GM23248 (cell line): ENCODE measurements around the gene CAPS. TPM values are rescaled to one million over a fixed set of nuclear protein-coding genes. Genes with fewer than 3 reads are reported as not detected.

Experiments used
- DNase-seq: peaks from one replicate; pipeline ENCODE4 v3.0.0-alpha.2; 2015
- H2AFZ ChIP-seq: fragments of 200-600 bp; sonication (generic); 2 replicates; pipeline ENCODE4 v1.6.1; 2016; ENCODE audit warnings: antibody characterized with exemption
- H3F3A ChIP-seq: fragments of 200-600 bp; sonication (generic); 2 replicates; pipeline ENCODE4 v1.6.1; 2016; ENCODE audit warnings: mild to moderate bottlenecking, antibody characterized with exemption, mixed run types; ENCODE audit not compliant: insufficient read depth
- H3K27ac ChIP-seq: fragments of 200-600 bp; sonication (generic); 2 replicates; pipeline ENCODE4 v1.5.1; 2016; ENCODE audit warnings: mild to moderate bottlenecking
- H3K27me3 ChIP-seq: fragments of 200-600 bp; sonication (generic); replicated peaks from 2 replicates; pipeline ENCODE4 v1.6.1; 2016; ENCODE audit warnings: mild to moderate bottlenecking; ENCODE audit not compliant: insufficient read depth
- H3K36me3 ChIP-seq: fragments of 200-600 bp; sonication (generic); 2 replicates; pipeline ENCODE4 v1.6.1; 2016; ENCODE audit warnings: low read depth, mild to moderate bottlenecking
- H3K4me1 ChIP-seq: fragments of 200-600 bp; sonication (generic); 2 replicates; pipeline ENCODE4 v1.6.1; 2016; ENCODE audit warnings: mild to moderate bottlenecking; ENCODE audit not compliant: insufficient read depth
- H3K4me2 ChIP-seq: fragments of 200-600 bp; sonication (generic); one replicate; pipeline ENCODE4 v1.6.1; 2016; ENCODE audit warnings: mild to moderate bottlenecking; ENCODE audit not compliant: unreplicated experiment
- H3K4me3 ChIP-seq: fragments of 200-600 bp; sonication (generic); 2 replicates; pipeline ENCODE4 v1.5.1; 2016; ENCODE audit warnings: mild to moderate bottlenecking
- H3K79me2 ChIP-seq: fragments of 200-600 bp; sonication (generic); 2 replicates; pipeline ENCODE4 v1.6.1; 2016; ENCODE audit warnings: mild to moderate bottlenecking; ENCODE audit not compliant: insufficient read depth
- H3K9ac ChIP-seq: fragments of 200-600 bp; sonication (generic); 2 replicates; pipeline ENCODE4 v1.6.1; 2016; ENCODE audit warnings: mild to moderate bottlenecking
- H3K9me2 ChIP-seq: fragments of 200-600 bp; sonication (generic); 2 replicates; pipeline ENCODE4 v1.6.1; 2016; ENCODE audit warnings: mixed run types, mild to moderate bottlenecking, moderate library complexity; ENCODE audit not compliant: insufficient read depth
- H3K9me3 ChIP-seq: fragments of 200-600 bp; sonication (generic); one replicate; pipeline ENCODE4 v1.6.1; 2017; ENCODE audit warnings: low read depth
- H4K20me1 ChIP-seq: fragments of 200-600 bp; sonication (generic); 2 replicates; pipeline ENCODE4 v1.6.0; 2016; ENCODE audit not compliant: insufficient read depth
- EZH2 ChIP-seq: fragments of 200-600 bp; sonication (generic); IDR thresholded peaks from 2 replicates; pipeline ENCODE4 v1.6.1; 2018; ENCODE audit warnings: antibody characterized with exemption, mild to moderate bottlenecking; ENCODE audit not compliant: insufficient read depth, poor library complexity, severe bottlenecking
- EZH2phosphoT487 ChIP-seq: fragments of 200-600 bp; sonication (generic); IDR thresholded peaks from 2 replicates; pipeline ENCODE4 v1.6.1; 2018; ENCODE audit warnings: antibody characterized with exemption, moderate library complexity, mild to moderate bottlenecking, low read depth; ENCODE audit not compliant: insufficient read depth
- WGBS, 2 experiments: methylation state at CpG; one replicate each; pipeline ENCODE4 v1.1.6; 2015 to 2017; ENCODE audit warnings: low lambda C conversion rate in 2 of 2, low coverage in 1 of 2; ENCODE audit errors: missing lambda C conversion rate in 2 of 2; 5-methylcytosine and 5-hydroxymethylcytosine counted together
- in situ Hi-C: fragments of 300-500 bp; cut with MboI; formaldehyde crosslinking; loops from 2 replicates; pipeline ENCODE4 v1.15.0; 2020
- polyA plus RNA-seq: library from polyadenylated mRNA; unstranded; fragments of >200 nt; fragmentation: Nextera tagmentation; extraction: Ambion mirVana; gene quantifications from 2 replicates; pipeline ENCODE4 v1.2.1, GENCODE V29; 2016
- total RNA-seq: library from RNA; depleted of rRNA; stranded (reverse); fragments of >200 nt; shearing (Covaris generic); gene quantifications from 2 replicates; pipeline ENCODE4 v1.2.3, GENCODE V29; 2014; rRNA removed

Gene CAPS
- total and polyA plus RNA-seq, 2 experiments from 2014 or later: 6.7 to 16.1 TPM

DNA sequence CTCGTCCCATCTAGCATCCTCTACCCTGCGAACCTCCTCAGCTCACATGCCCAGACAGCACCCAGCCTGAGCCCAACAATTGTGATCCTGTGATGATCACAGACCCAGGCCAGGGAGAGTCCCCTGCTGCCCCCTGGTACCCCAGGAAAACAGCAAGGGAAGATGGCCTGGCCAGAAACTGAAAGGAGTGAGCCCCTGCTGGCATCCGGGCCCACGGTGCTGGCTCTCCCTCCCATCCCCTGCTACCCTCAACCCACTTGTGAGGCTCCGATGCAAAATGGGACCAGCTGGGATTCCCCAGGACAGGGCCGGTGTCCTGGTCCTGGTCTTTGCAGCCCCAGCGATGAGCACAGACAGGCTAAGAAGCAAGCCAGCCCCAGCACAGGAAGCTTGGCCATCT lies 49.8 kb downstream of the CAPS start:
- no peaks in the 10 kb centered on the region for H3K9me2 ChIP-seq
- in situ Hi-C loops: no loop called here
- TF ChIP-seq EZH2 (no peak), EZH2phosphoT487 (no peak)
- H3K4me2 ChIP-seq: no peak overlapping the region
- 95 to 96% methylated on average over 6 to 7 of the region's 7 CpGs for WGBS, 2 experiments
- peaks cover 42% of the 10 kb centered on the region for H3K4me1 ChIP-seq
- peaks cover 23% of the 10 kb centered on the region for H3F3A ChIP-seq
- H3K9me3 ChIP-seq: no peaks in the 10 kb centered on the region
- H4K20me1 ChIP-seq: peaks cover 4% of the 10 kb centered on the region; the same call in 1 of the 2 replicates
- H3K27me3 ChIP-seq: no peaks in the 10 kb centered on the region
- no peaks in the 10 kb centered on the region for H3K36me3 ChIP-seq
- no peak overlapping the region for H2AFZ ChIP-seq
- H3K27ac ChIP-seq: no peak overlapping the region
- no peak for DNase-seq
- H3K79me2 ChIP-seq: peaks cover 100% of the 10 kb centered on the region
- H3K4me3 ChIP-seq: no peak overlapping the region
- no peak overlapping the region for H3K9ac ChIP-seq

DNA sequence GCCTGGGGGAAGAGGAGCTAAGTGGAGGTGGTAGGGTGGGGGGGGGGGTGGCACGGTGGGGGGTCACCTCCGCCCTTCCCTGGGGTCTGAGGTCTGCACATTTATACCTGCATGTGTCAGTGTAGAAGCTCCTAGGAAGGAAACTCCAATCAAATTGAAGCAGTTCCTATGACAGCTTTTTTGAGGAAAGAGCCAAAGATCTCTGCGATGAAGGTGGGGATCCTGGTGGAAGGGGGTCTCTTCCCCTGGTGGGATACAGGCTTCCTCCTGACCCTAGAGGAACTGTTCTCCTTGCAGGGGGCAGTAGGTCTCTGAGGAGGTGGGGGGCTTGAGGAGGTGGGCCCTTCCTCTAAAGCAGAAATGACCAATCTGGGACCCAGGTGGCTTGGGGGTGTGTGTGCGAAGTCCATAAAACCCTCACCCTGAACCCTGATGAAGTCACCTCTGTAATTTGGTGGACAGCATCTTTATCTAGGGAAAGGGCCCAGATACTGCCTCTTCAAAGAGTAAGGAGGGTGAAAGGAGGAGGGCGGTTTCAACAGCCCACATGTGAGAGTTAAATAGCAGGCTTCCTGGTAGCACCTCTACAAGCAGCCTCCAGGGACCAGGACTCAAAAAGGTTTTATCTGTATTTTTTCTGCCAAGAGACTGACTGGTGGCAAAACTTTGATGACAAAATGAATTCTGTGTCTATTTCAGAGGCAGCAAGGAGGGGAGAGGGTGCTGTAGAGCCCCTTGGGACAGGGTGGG lies 50.9 kb downstream of the CAPS start:
- Histone ChIP-seq H3F3A (peaks cover 27% of the 10 kb centered on the region), H3K79me2 (peaks cover 100% of the 10 kb centered on the region), H3K9me3 (no peaks in the 10 kb centered on the region), H3K4me2 (no peak overlapping the region), H3K9ac (no peak overlapping the region), H3K36me3 (no peaks in the 10 kb centered on the region), H3K4me3 (no peak overlapping the region), H3K4me1 (peaks cover 42% of the 10 kb centered on the region), H2AFZ (no peak overlapping the region), H3K27ac (no peak overlapping the region), H3K27me3 (no peaks in the 10 kb centered on the region), H3K9me2 (no peaks in the 10 kb centered on the region), H4K20me1 (0 out of 2 replicates have a peak, but pooled peaks cover 4% of the 10 kb centered on the region)
- in situ Hi-C loops: no loop called here
- WGBS, 2 experiments: 92 to 95% methylated on average over 3 to 5 of the region's 5 CpGs
- no peak for TF ChIP-seq EZH2
- no peak for TF ChIP-seq EZH2phosphoT487
- DNase-seq: no peak

Other genes with a start within 250 kb of the CAPS start
- 39.8 and 44.5 TPM in 2 replicates for gene MICOS13, start 233.7 kb upstream of the CAPS start, total RNA-seq
- gene MICOS13, start 233.7 kb upstream of the CAPS start, polyA plus RNA-seq: 147 and 157 TPM in 2 replicates
- 23.8 and 30.7 TPM in 2 replicates for gene HSD11B1L, start 233.2 kb upstream of the CAPS start, total RNA-seq
- gene HSD11B1L, start 233.2 kb upstream of the CAPS start, polyA plus RNA-seq: 10.9 and 13.4 TPM in 2 replicates
- 503 and 678 TPM in 2 replicates for gene RPL36, start 224.0 kb upstream of the CAPS start, total RNA-seq
- gene RPL36, start 224.0 kb upstream of the CAPS start, polyA plus RNA-seq: 1,118 and 1,128 TPM in 2 replicates
- 119 and 123 TPM in 2 replicates for gene LONP1, start 194.1 kb upstream of the CAPS start, total RNA-seq
- 73.7 and 77.5 TPM in 2 replicates for gene LONP1, start 194.1 kb upstream of the CAPS start, polyA plus RNA-seq
- 0.22 TPM in 1 of 2 replicates, not detected in the other for gene CATSPERD, start 193.6 kb upstream of the CAPS start, total RNA-seq
- gene CATSPERD, start 193.6 kb upstream of the CAPS start, polyA plus RNA-seq: not detected in 2 replicates
- gene PRR22, start 129.5 kb upstream of the CAPS start, total RNA-seq: 0.25 TPM in 1 of 2 replicates, not detected in the other
- 0.14 and 0.19 TPM in 2 replicates for gene PRR22, start 129.5 kb upstream of the CAPS start, polyA plus RNA-seq
- 18.6 and 18.8 TPM in 2 replicates for gene DUS3L, start 123.1 kb upstream of the CAPS start, total RNA-seq
- gene DUS3L, start 123.1 kb upstream of the CAPS start, polyA plus RNA-seq: 15.6 and 17.1 TPM in 2 replicates
- not detected in 2 replicates for gene NRTN, start 109.2 kb upstream of the CAPS start, total RNA-seq
- gene NRTN, start 109.2 kb upstream of the CAPS start, polyA plus RNA-seq: not detected in 2 replicates
- not detected in 2 replicates for gene FUT6, start 74.6 kb upstream of the CAPS start, total RNA-seq
- not detected in 2 replicates for gene FUT6, start 74.6 kb upstream of the CAPS start, polyA plus RNA-seq
- gene FUT3, start 62.8 kb upstream of the CAPS start, total RNA-seq: not detected in 2 replicates
- gene FUT3, start 62.8 kb upstream of the CAPS start, polyA plus RNA-seq: not detected in 2 replicates
- gene FUT5, start 43.7 kb upstream of the CAPS start, total RNA-seq: not detected in 2 replicates
- gene FUT5, start 43.7 kb upstream of the CAPS start, polyA plus RNA-seq: not detected in 2 replicates
- 215 and 231 TPM in 2 replicates for gene NDUFA11, start 10.5 kb upstream of the CAPS start, total RNA-seq
- gene NDUFA11, start 10.5 kb upstream of the CAPS start, polyA plus RNA-seq: 585 and 588 TPM in 2 replicates
- 3.8 and 4.4 TPM in 2 replicates for gene VMAC, start 9.4 kb upstream of the CAPS start, total RNA-seq
- 1.8 and 2.1 TPM in 2 replicates for gene VMAC, start 9.4 kb upstream of the CAPS start, polyA plus RNA-seq
- gene RANBP3, start 63.9 kb downstream of the CAPS start, total RNA-seq: 41.8 and 53.5 TPM in 2 replicates
- 50.0 and 51.7 TPM in 2 replicates for gene RANBP3, start 63.9 kb downstream of the CAPS start, polyA plus RNA-seq
- gene RFX2, start 196.2 kb downstream of the CAPS start, total RNA-seq: 10.2 and 13.1 TPM in 2 replicates
- gene RFX2, start 196.2 kb downstream of the CAPS start, polyA plus RNA-seq: 11.3 and 11.7 TPM in 2 replicates
- gene ACSBG2, start 221.4 kb downstream of the CAPS start, total RNA-seq: not detected in 2 replicates
- gene ACSBG2, start 221.4 kb downstream of the CAPS start, polyA plus RNA-seq: not detected in 2 replicates